HepG2 (cell line): ENCODE measurements around the gene STX12. TPM values are rescaled to one million over a fixed set of nuclear protein-coding genes. Genes with fewer than 3 reads are reported as not detected.

ENCODE experiments used
- ATF7 ChIP-seq, 2 experiments: fragments of 450-650 bp in 1 of 2; sonication (generic) in 1 of 2; formaldehyde crosslinking in 1 of 2; IDR thresholded peaks; 2 replicates each; pipeline versions ENCODE4 v1.4.0 to v1.6.1; 2016 to 2020; ENCODE audit warnings: antibody characterized with exemption in 1 of 2, mild to moderate bottlenecking in 1 of 2, missing genetic modification reagents in 1 of 2
- BRCA1 ChIP-seq: sonication (generic); formaldehyde crosslinking; IDR thresholded peaks from 2 replicates; pipeline ENCODE4 v1.4.0; 2020; ENCODE audit warnings: missing genetic modification reagents
- CREB1 ChIP-seq, 2 experiments: fragments of 450-650 bp in 1 of 2; IDR thresholded peaks; 2 replicates each; pipeline ENCODE4 v1.6.1; 2016 to 2017; ENCODE audit warnings: control low read depth in 1 of 2, mild to moderate bottlenecking in 1 of 2, missing compliant biosample characterization in 1 of 2, missing genetic modification characterization in 1 of 2
- EED ChIP-seq: sonication (generic); formaldehyde crosslinking; IDR thresholded peaks from 2 replicates; pipeline ENCODE4 v1.5.0; 2020; ENCODE audit warnings: mild to moderate bottlenecking, missing genetic modification reagents
- ETS1 ChIP-seq: sonication (generic); formaldehyde crosslinking; IDR thresholded peaks from 2 replicates; pipeline ENCODE4 v1.4.0; 2020; ENCODE audit warnings: missing genetic modification reagents
- EZH2 ChIP-seq: conservative IDR thresholded peaks from 2 replicates; pipeline ENCODE4 v1.6.1; 2012; ENCODE audit warnings: mild to moderate bottlenecking, low read depth, low read length, moderate library complexity
- FOXK2 ChIP-seq: fragments of 450-650 bp; IDR thresholded peaks from 2 replicates; pipeline ENCODE4 v1.6.1; 2016
- GATAD2A ChIP-seq: IDR thresholded peaks from 2 replicates; pipeline ENCODE4 v1.6.1; 2016
- HCFC1 ChIP-seq: fragments of 150-350 bp; IDR thresholded peaks from 2 replicates; pipeline ENCODE4 v1.6.1; 2014; ENCODE audit warnings: low read depth, low read length
- IRX3 ChIP-seq: sonication (generic); formaldehyde crosslinking; IDR thresholded peaks from 2 replicates; pipeline ENCODE4 v1.8.1; 2023; ENCODE audit warnings: mild to moderate bottlenecking, low read depth, missing genetic modification reagents, borderline replicate concordance
- KDM2A ChIP-seq: sonication (generic); formaldehyde crosslinking; IDR thresholded peaks from 2 replicates; pipeline ENCODE4 v1.4.0; 2020; ENCODE audit warnings: low read depth, missing genetic modification reagents, borderline replicate concordance
- MTERF4 ChIP-seq: sonication (generic); formaldehyde crosslinking; IDR thresholded peaks from 2 replicates; pipeline ENCODE4 v1.8.0; 2023; ENCODE audit warnings: mild to moderate bottlenecking, missing genetic modification reagents
- NFE2L1 ChIP-seq: sonication (generic); formaldehyde crosslinking; IDR thresholded peaks from 2 replicates; pipeline ENCODE4 v1.4.0; 2020; ENCODE audit warnings: missing genetic modification reagents, mild to moderate bottlenecking, borderline replicate concordance
- NFYC ChIP-seq: IDR thresholded peaks from 2 replicates; pipeline ENCODE4 v1.6.1; 2016; ENCODE audit warnings: missing genetic modification reagents, missing compliant biosample characterization
- NPAS2 ChIP-seq: sonication (generic); formaldehyde crosslinking; IDR thresholded peaks from 2 replicates; pipeline ENCODE4 v1.8.0; 2022; ENCODE audit warnings: mild to moderate bottlenecking, missing genetic modification reagents, borderline replicate concordance
- RAD21 ChIP-seq: fragments of 450-650 bp; formaldehyde crosslinking; IDR thresholded peaks from 2 replicates; pipeline ENCODE4 v1.5.0; 2020; ENCODE audit warnings: mild to moderate bottlenecking
- RFXANK ChIP-seq: IDR thresholded peaks from 2 replicates; pipeline ENCODE4 v1.6.1; 2016
- SETDB1 ChIP-seq: sonication (generic); formaldehyde crosslinking; IDR thresholded peaks from 2 replicates; pipeline ENCODE4 v1.5.1; 2020; ENCODE audit warnings: missing genetic modification reagents, mild to moderate bottlenecking, borderline replicate concordance
- SNAPC5 ChIP-seq: sonication (generic); formaldehyde crosslinking; IDR thresholded peaks from 2 replicates; pipeline ENCODE4 v1.8.1; 2023; ENCODE audit warnings: mild to moderate bottlenecking, missing genetic modification reagents, borderline replicate concordance
- TBX2 ChIP-seq: sonication (generic); formaldehyde crosslinking; IDR thresholded peaks from 2 replicates; pipeline ENCODE4 v1.5.0; 2020; ENCODE audit warnings: missing genetic modification reagents, mild to moderate bottlenecking, borderline replicate concordance
- TEAD3 ChIP-seq: optimal IDR thresholded peaks from 2 replicates; pipeline ENCODE3; 2016; ENCODE audit warnings: borderline replicate concordance
- ZFP36L2 ChIP-seq: sonication (generic); formaldehyde crosslinking; IDR thresholded peaks from 2 replicates; pipeline ENCODE4 v1.4.0; 2020; ENCODE audit warnings: missing genetic modification reagents
- ZNF576 ChIP-seq: sonication (generic); formaldehyde crosslinking; IDR thresholded peaks from 2 replicates; pipeline ENCODE4 v1.4.0; 2020; ENCODE audit warnings: mild to moderate bottlenecking, missing genetic modification reagents
- ZNF607 ChIP-seq: sonication (generic); formaldehyde crosslinking; IDR thresholded peaks from 2 replicates; pipeline ENCODE4 v1.5.1; 2020; ENCODE audit warnings: missing genetic modification reagents, mild to moderate bottlenecking, borderline replicate concordance
- ZNF766 ChIP-seq: sonication (generic); formaldehyde crosslinking; IDR thresholded peaks from 2 replicates; pipeline ENCODE4 v1.5.0; 2020; ENCODE audit warnings: missing genetic modification reagents, borderline replicate concordance
- ZZZ3 ChIP-seq: sonication (generic); formaldehyde crosslinking; IDR thresholded peaks from 2 replicates; pipeline ENCODE4 v1.4.0; 2020; ENCODE audit warnings: missing genetic modification reagents, mild to moderate bottlenecking, borderline replicate concordance
- polyA plus RNA-seq, 8 experiments: library from polyadenylated mRNA; depleted of rRNA in 3 of 8; stranded (reverse) in 7 of 8; unstranded in 1 of 8; fragments of >200 nt; fragmentation: Illumina TruSeq in 4 of 8; extraction: Trizol in 4 of 8; gene quantifications; 2 replicates each; pipeline versions ENCODE4 v1.2.1 to v1.2.3, GENCODE V29; 2011 to 2016; ENCODE audit warnings: low read depth in 4 of 8, missing spikeins in 1 of 8, mixed read lengths in 1 of 8; ENCODE audit not compliant: insufficient read depth in 1 of 8
- total RNA-seq, 5 experiments: library from RNA; depleted of rRNA; stranded (reverse); fragments of >200 nt; fragmentation: Illumina TruSeq; extraction: Trizol; gene quantifications; 2 replicates each; pipeline ENCODE4 v1.2.3, GENCODE V29; 2016; ENCODE audit warnings: low read depth in 1 of 5
- TF ChIP-seq, protein P1 (sequence below): sonication (generic); formaldehyde crosslinking; IDR thresholded peaks from 2 replicates; pipeline ENCODE4 v1.8.0; 2022; ENCODE audit warnings: low read depth, missing genetic modification reagents

Gene STX12
- total and polyA plus RNA-seq, 2 of the 13 experiments (the other 11 are each of a cell fraction or from before 2014, with no cell fraction given) = 9.0 to 19.7 TPM

DNA sequence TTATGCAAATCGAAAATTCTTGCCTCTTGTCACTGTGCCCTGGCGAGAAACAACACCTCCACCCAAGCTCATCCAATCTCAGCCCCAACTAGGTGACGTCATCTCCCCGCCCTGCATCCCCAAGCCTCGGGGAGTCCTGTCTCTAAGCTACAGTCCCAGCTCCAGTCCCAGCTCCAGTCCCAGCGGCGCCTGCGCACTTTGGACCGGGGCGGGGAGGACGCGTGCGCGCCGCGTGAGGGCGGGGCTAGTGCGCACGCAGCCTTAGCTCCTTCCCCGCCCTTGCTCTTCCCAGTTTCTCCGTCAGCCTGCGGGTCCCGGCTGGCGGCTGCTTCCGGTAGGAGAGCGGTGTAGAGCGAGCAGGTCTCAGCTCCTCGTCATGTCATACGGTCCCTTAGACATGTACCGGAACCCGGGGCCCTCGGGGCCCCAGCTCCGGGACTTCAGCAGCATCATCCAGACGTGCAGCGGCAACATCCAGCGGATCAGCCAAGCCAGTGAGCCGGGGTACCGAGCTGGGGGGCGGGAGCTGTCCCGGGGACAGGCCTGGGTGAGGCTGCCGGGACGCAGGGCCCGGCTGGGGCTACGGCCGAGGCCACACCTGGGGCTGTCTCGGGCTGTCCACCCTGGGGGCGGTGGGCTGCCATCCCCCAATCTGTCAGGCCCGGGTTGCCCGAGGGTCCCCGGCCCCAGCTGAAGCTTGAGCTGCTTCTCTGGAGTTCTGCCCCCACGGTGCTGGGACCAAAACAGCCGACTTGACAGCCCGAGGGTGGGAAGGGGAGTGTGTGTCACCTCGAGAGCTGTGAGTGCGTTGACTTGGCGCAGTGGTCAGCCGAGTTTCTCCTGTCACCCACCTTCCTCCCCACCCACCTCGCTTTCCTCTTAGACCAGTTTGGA lies at the start of gene STX12 (continued):
- TF ChIP-seq MTERF4 (0 out of 2 replicates have a peak, but pooled peaks have one; percentile 18), HCFC1 (peak; percentile 33; the same call in 1 of the 2 replicates), ZNF766 (CRISPR knock-in tag) (no peak), ETS1 (no peak), RAD21 (CRISPR knock-in tag) (0 out of 2 replicates have a peak, but pooled peaks have one; percentile 28), GATAD2A (CRISPR knock-in tag) (no peak), RFXANK (CRISPR knock-in tag) (no peak), TBX2 (peak; percentile 38; the same call in 1 of the 2 replicates), BRCA1 (CRISPR knock-in tag) (no peak), SETDB1 (CRISPR knock-in tag) (no peak), TEAD3 (peak; percentile 5), ZFP36L2 (CRISPR knock-in tag) (no peak), EED (CRISPR knock-in tag) (no peak), FOXK2 (peak; percentile 34; the same call in 1 of the 2 replicates), ZNF607 (CRISPR knock-in tag) (peak; percentile 70; the same call in 1 of the 2 replicates), NPAS2 (no peak), NFE2L1 (no peak), KDM2A (peak; percentile 67; the same call in 1 of the 2 replicates), IRX3 (CRISPR knock-in tag) (no peak), ZNF576 (CRISPR knock-in tag) (no peak), ZZZ3 (CRISPR knock-in tag) (no peak), NFYC (CRISPR knock-in tag) (no peak; the same call in 1 of the 2 replicates), SNAPC5 (CRISPR knock-in tag) (no peak), CREB1 (IDR thresholded peaks at IDR 0.05) (peak; percentile 99), CREB1 (CRISPR knock-in tag; IDR thresholded peaks at IDR 0.05) (peak; percentile 88), ATF7 (IDR thresholded peaks at IDR 0.05) (peak; percentile 100), ATF7 (CRISPR knock-in tag; IDR thresholded peaks at IDR 0.05) (peak; percentile 97), EZH2 (no peak)
- TF ChIP-seq, protein P1, sequence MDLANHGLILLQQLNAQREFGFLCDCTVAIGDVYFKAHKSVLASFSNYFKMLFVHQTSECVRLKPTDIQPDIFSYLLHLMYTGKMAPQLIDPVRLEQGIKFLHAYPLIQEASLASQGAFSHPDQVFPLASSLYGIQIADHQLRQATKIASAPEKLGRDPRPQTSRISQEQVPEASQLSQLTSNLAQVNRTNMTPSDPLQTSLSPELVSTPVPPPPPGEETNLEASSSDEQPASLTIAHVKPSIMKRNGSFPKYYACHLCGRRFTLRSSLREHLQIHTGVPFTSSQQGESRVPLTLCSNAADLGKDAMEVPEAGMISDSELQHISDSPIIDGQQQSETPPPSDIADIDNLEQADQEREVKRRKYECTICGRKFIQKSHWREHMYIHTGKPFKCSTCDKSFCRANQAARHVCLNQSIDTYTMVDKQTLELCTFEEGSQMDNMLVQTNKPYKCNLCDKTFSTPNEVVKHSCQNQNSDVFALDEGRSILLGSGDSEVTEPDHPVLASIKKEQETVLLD = peak; percentile 41; the same call in 1 of the 2 replicates
